ENCODE results near the gene LMO2.

Gene LMO2

DNA sequence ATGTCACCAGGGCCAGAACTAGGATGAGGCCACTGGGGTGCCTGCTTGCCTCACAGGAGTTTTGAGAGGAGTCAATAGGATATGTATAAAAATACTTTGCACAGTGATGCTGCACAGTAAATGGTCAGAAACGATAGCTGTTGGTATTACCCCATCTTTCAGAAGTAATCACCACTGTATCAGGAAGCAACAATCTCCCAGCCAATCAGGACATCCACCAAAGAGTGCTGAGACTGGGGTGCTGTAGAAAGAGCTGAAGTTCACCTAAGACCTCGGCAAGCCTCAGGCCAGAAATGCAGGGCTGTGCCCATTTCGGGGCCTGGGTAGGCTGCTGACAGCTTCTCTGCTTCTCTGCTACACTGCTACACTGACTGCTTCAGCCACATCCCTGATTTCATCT is 17.4 kb downstream of the LMO2 start:
- H3K27me3 ChIP-seq (ENCODE audit: insufficient read depth, low read length) = peaks cover 31% of the 10 kb centered on the region

GRCh38 chr11:33869481-33870422 is 22.1 kb downstream of the LMO2 start:
- peak overlapping the region; percentile 83 for H3K4me3 ChIP-seq (ENCODE audit: low read depth, low read length)
- peak overlapping the region; percentile 40 for H2AFZ ChIP-seq (ENCODE audit: low read length, unreplicated experiment)
- no peaks in the 10 kb centered on the region for H3K36me3 ChIP-seq (ENCODE audit: insufficient read depth, low read length)
- H3K27ac ChIP-seq (ENCODE audit: low read depth, low read length) = no peak overlapping the region
- H3K27me3 ChIP-seq (ENCODE audit: insufficient read depth, low read length) = peaks cover 14% of the 10 kb centered on the region
- peaks cover 4% of the 10 kb centered on the region for H3K4me1 ChIP-seq (ENCODE audit: control insufficient read depth, insufficient read depth, low read length, unreplicated experiment)
- no peaks in the 10 kb centered on the region for H3K79me2 ChIP-seq (ENCODE audit: control insufficient read depth, insufficient read depth, low read length, unreplicated experiment)

More for the DNA sequence above, 17.4 kb downstream of the LMO2 start:
- Histone ChIP-seq H3K79me2 (ENCODE audit: control insufficient read depth, insufficient read depth, low read length, unreplicated experiment) (no peaks in the 10 kb centered on the region), H2AFZ (ENCODE audit: low read length, unreplicated experiment) (no peak overlapping the region), H3K4me1 (ENCODE audit: control insufficient read depth, insufficient read depth, low read length, unreplicated experiment) (peaks cover 4% of the 10 kb centered on the region), H3K4me3 (ENCODE audit: low read depth, low read length) (no peak overlapping the region), H3K27ac (ENCODE audit: low read depth, low read length) (no peak overlapping the region), H3K36me3 (ENCODE audit: insufficient read depth, low read length) (no peaks in the 10 kb centered on the region)

GRCh38 chr11:33868647-33869461 is 23.0 kb downstream of the LMO2 start:
- peaks cover 4% of the 10 kb centered on the region for H3K4me1 ChIP-seq (ENCODE audit: control insufficient read depth, insufficient read depth, low read length, unreplicated experiment)
- no peak overlapping the region for H3K27ac ChIP-seq (ENCODE audit: low read depth, low read length)
- H2AFZ ChIP-seq (ENCODE audit: low read length, unreplicated experiment) = peak overlapping the region; percentile 40
- peaks cover 14% of the 10 kb centered on the region for H3K27me3 ChIP-seq (ENCODE audit: insufficient read depth, low read length)
- H3K79me2 ChIP-seq (ENCODE audit: control insufficient read depth, insufficient read depth, low read length, unreplicated experiment) = no peaks in the 10 kb centered on the region
- no peaks in the 10 kb centered on the region for H3K36me3 ChIP-seq (ENCODE audit: insufficient read depth, low read length)
- H3K4me3 ChIP-seq (ENCODE audit: low read depth, low read length) = peak overlapping the region; percentile 83

DNA sequence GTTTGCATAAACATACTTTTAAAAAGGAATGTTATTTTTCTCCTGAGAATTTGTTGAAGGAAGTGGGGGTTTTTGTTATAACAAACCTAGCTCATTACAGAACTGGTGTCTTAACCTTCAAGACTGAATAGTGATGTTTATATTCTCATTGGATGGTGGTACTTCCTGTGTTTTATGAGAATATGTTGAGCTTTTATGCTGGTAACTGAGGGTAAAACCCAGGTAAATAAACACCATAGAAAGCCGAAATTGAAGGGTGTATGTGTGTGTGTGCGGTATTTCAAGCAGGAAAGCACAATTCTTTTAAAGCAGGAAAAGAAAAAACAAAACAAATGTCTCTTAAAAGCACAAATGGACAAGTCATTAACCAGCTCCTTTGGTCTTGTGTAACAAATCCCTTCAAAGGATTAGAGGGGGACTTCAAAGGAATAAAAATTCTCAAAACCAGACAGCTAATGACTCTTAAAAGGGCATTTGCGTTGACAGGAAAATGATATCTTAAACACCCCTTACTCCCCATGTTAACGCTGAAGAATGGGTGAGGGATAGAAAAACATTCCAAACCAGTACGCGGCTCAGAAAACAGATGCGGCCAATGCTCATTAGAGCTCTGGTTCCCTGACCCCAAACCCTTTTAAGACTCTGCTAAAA is 23.8 kb downstream of the LMO2 start:
- Histone ChIP-seq H3K79me2 (ENCODE audit: control insufficient read depth, insufficient read depth, low read length, unreplicated experiment) (no peaks in the 10 kb centered on the region), H3K4me1 (ENCODE audit: control insufficient read depth, insufficient read depth, low read length, unreplicated experiment) (peaks cover 4% of the 10 kb centered on the region), H3K36me3 (ENCODE audit: insufficient read depth, low read length) (no peaks in the 10 kb centered on the region), H3K4me3 (ENCODE audit: low read depth, low read length) (peak overlapping the region; percentile 83), H3K27ac (ENCODE audit: low read depth, low read length) (no peak overlapping the region), H3K27me3 (ENCODE audit: insufficient read depth, low read length) (peaks cover 14% of the 10 kb centered on the region), H2AFZ (ENCODE audit: low read length, unreplicated experiment) (no peak overlapping the region)

GRCh38 chr11:33867561-33867960 is 24.3 kb downstream of the LMO2 start:
- peaks cover 14% of the 10 kb centered on the region for H3K27me3 ChIP-seq (ENCODE audit: insufficient read depth, low read length)
- no peak overlapping the region for H3K27ac ChIP-seq (ENCODE audit: low read depth, low read length)
- no peak overlapping the region for H3K4me3 ChIP-seq (ENCODE audit: low read depth, low read length)
- H2AFZ ChIP-seq (ENCODE audit: low read length, unreplicated experiment) = no peak overlapping the region
- H3K36me3 ChIP-seq (ENCODE audit: insufficient read depth, low read length) = no peaks in the 10 kb centered on the region
- H3K79me2 ChIP-seq (ENCODE audit: control insufficient read depth, insufficient read depth, low read length, unreplicated experiment) = no peaks in the 10 kb centered on the region
- H3K4me1 ChIP-seq (ENCODE audit: control insufficient read depth, insufficient read depth, low read length, unreplicated experiment) = peaks cover 4% of the 10 kb centered on the region

DNA sequence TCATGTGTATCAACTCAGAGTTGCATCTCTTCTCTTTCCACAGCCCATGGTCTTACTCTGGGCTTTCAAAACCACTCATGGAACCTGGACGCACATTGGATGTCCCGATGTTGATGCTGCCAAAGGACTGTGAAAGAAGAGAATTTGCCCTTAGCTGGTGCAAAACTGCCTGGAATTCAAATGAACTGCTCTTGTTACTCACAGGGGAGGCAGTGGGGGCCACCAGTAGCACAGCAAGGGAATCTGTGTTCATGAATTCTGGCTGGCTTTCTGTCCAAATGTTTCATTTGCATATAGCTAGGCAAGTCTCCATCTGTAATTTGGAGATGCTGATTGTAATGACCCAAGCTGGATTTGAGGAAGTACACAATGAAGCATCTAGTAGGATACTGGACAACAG is 24.9 kb downstream of the LMO2 start:
- H3K27me3 ChIP-seq (ENCODE audit: insufficient read depth, low read length) = peaks cover 14% of the 10 kb centered on the region
- H3K4me1 ChIP-seq (ENCODE audit: control insufficient read depth, insufficient read depth, low read length, unreplicated experiment) = peaks cover 4% of the 10 kb centered on the region
- H3K79me2 ChIP-seq (ENCODE audit: control insufficient read depth, insufficient read depth, low read length, unreplicated experiment) = no peaks in the 10 kb centered on the region
- H3K36me3 ChIP-seq (ENCODE audit: insufficient read depth, low read length) = no peaks in the 10 kb centered on the region
- H3K4me3 ChIP-seq (ENCODE audit: low read depth, low read length) = no peak overlapping the region
- no peak overlapping the region for H2AFZ ChIP-seq (ENCODE audit: low read length, unreplicated experiment)
- H3K27ac ChIP-seq (ENCODE audit: low read depth, low read length) = no peak overlapping the region

- H3K4me1 ChIP-seq (ENCODE audit: control insufficient read depth, insufficient read depth, low read length, unreplicated experiment) = no peaks in the 10 kb centered on the region
- no peaks in the 10 kb centered on the region for H3K36me3 ChIP-seq (ENCODE audit: insufficient read depth, low read length)
- no peak overlapping the region for H3K27ac ChIP-seq (ENCODE audit: low read depth, low read length)
- H3K79me2 ChIP-seq (ENCODE audit: control insufficient read depth, insufficient read depth, low read length, unreplicated experiment) = no peaks in the 10 kb centered on the region
- no peak overlapping the region for H2AFZ ChIP-seq (ENCODE audit: low read length, unreplicated experiment)
- H3K27me3 ChIP-seq (ENCODE audit: insufficient read depth, low read length) = peaks cover 14% of the 10 kb centered on the region
- H3K4me3 ChIP-seq (ENCODE audit: low read depth, low read length) = no peak overlapping the region
These were observed 27.4 kb downstream of the LMO2 start for GRCh38 chr11:33864479-33864878.

GRCh38 chr11:33863418-33864172 is 28.3 kb downstream of the LMO2 start:
- H3K27ac ChIP-seq (ENCODE audit: low read depth, low read length) = no peak overlapping the region
- no peaks in the 10 kb centered on the region for H3K36me3 ChIP-seq (ENCODE audit: insufficient read depth, low read length)
- H3K79me2 ChIP-seq (ENCODE audit: control insufficient read depth, insufficient read depth, low read length, unreplicated experiment) = no peaks in the 10 kb centered on the region
- H3K4me1 ChIP-seq (ENCODE audit: control insufficient read depth, insufficient read depth, low read length, unreplicated experiment) = no peaks in the 10 kb centered on the region
- peaks cover 8% of the 10 kb centered on the region for H3K27me3 ChIP-seq (ENCODE audit: insufficient read depth, low read length)
- H3K4me3 ChIP-seq (ENCODE audit: low read depth, low read length) = no peak overlapping the region
- H2AFZ ChIP-seq (ENCODE audit: low read length, unreplicated experiment) = no peak overlapping the region

GRCh38 chr11:33861941-33862589 is 29.8 kb downstream of the LMO2 start:
- no peaks in the 10 kb centered on the region for H3K79me2 ChIP-seq (ENCODE audit: control insufficient read depth, insufficient read depth, low read length, unreplicated experiment)
- H3K4me3 ChIP-seq (ENCODE audit: low read depth, low read length) = no peak overlapping the region
- no peaks in the 10 kb centered on the region for H3K4me1 ChIP-seq (ENCODE audit: control insufficient read depth, insufficient read depth, low read length, unreplicated experiment)
- no peak overlapping the region for H2AFZ ChIP-seq (ENCODE audit: low read length, unreplicated experiment)
- no peaks in the 10 kb centered on the region for H3K36me3 ChIP-seq (ENCODE audit: insufficient read depth, low read length)
- no peak overlapping the region for H3K27ac ChIP-seq (ENCODE audit: low read depth, low read length)
- H3K27me3 ChIP-seq (ENCODE audit: insufficient read depth, low read length) = no peaks in the 10 kb centered on the region
